Loucy (cell line): ENCODE data around the gene SLC39A13.

ENCODE experiments used
- H2AFZ ChIP-seq: fragments of 200-600 bp; sonication (generic); 2 replicates; pipeline ENCODE4 v1.6.0; 2016; ENCODE audit warnings: antibody characterized with exemption, mild to moderate bottlenecking, low read length, moderate library complexity
- H3F3A ChIP-seq: fragments of 200-600 bp; 2 replicates; pipeline ENCODE4 v1.6.0; 2016; ENCODE audit warnings: antibody characterized with exemption, low read depth, mild to moderate bottlenecking
- H3K27me3 ChIP-seq: fragments of 200-600 bp; sonication (generic); 2 replicates; pipeline ENCODE4 v1.6.1; 2014; ENCODE audit warnings: low read length, mild to moderate bottlenecking; ENCODE audit not compliant: insufficient read depth, poor library complexity, severe bottlenecking
- H3K36me3 ChIP-seq: fragments of 200-600 bp; sonication (generic); 2 replicates; pipeline ENCODE4 v1.6.1; 2016; ENCODE audit warnings: low read length; ENCODE audit not compliant: insufficient read depth
- H3K4me1 ChIP-seq: fragments of 200-600 bp; sonication (generic); 2 replicates; pipeline ENCODE4 v1.5.1; 2014; ENCODE audit warnings: low read length, mild to moderate bottlenecking; ENCODE audit not compliant: insufficient read depth, poor library complexity, severe bottlenecking
- H3K4me2 ChIP-seq: fragments of 200-600 bp; sonication (generic); 2 replicates; pipeline ENCODE4 v1.6.0; 2014; ENCODE audit warnings: antibody characterized with exemption, low read length, low read depth, mild to moderate bottlenecking; ENCODE audit not compliant: poor library complexity, severe bottlenecking
- H3K4me3 ChIP-seq: fragments of 200-600 bp; sonication (generic); 2 replicates; pipeline ENCODE4 v1.5.1; 2014; ENCODE audit warnings: low read length, mild to moderate bottlenecking, mixed read lengths; ENCODE audit not compliant: poor library complexity, severe bottlenecking
- H3K79me2 ChIP-seq: fragments of 200-600 bp; sonication (generic); 2 replicates; pipeline ENCODE4 v1.6.1; 2014; ENCODE audit warnings: low read length; ENCODE audit not compliant: insufficient read depth
- H3K9ac ChIP-seq: fragments of 200-600 bp; sonication (generic); 2 replicates; pipeline ENCODE4 v1.6.0; 2014; ENCODE audit warnings: mild to moderate bottlenecking, low read depth, low read length, moderate library complexity; ENCODE audit not compliant: poor library complexity, severe bottlenecking
- H3K9me2 ChIP-seq: fragments of 200-600 bp; sonication (generic); replicated peaks from 2 replicates; pipeline ENCODE4 v1.6.1; 2016; ENCODE audit warnings: low read depth, low read length, mixed read lengths
- H3K9me3 ChIP-seq: fragments of 200-600 bp; sonication (generic); 2 replicates; pipeline ENCODE4 v1.6.1; 2014; ENCODE audit warnings: mild to moderate bottlenecking, antibody characterized with exemption, low read length, low read depth; ENCODE audit not compliant: insufficient read depth
- H4K20me1 ChIP-seq: fragments of 200-600 bp; sonication (generic); 2 replicates; pipeline ENCODE4 v1.6.0; 2014; ENCODE audit warnings: antibody characterized with exemption, low read length, mild to moderate bottlenecking; ENCODE audit not compliant: insufficient read depth, poor library complexity, severe bottlenecking
- EZH2phosphoT487 ChIP-seq: fragments of 200-600 bp; IDR thresholded peaks from 2 replicates; pipeline ENCODE4 v1.6.1; 2018; ENCODE audit warnings: antibody characterized with exemption, mild to moderate bottlenecking, moderate library complexity, borderline replicate concordance
- TF ChIP-seq, protein P1 (sequence below): fragments of 200-600 bp; sonication (generic); conservative IDR thresholded peaks from 2 replicates; pipeline ENCODE4 v1.5.1; 2014; ENCODE audit warnings: mild to moderate bottlenecking, antibody characterized with exemption, low read length

SLC39A13 gene

DNA sequence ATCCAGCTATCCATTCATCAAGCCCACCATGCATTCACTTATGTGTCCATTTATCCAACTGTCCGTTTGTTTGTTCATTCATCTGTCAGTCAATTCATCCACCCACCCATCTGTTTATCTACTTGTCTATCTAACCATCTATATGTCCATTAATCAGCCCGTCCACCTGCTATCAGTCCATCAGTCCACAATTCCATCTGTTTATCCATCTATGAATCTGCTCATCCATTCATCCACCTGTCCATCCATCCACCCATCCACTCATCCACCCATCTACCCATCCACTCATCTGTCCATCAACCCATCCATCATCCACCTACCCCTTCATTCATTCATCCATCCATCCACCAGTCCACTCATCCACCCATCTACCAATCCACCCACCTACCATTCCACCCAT is 29.1 kb upstream of the SLC39A13 start:
- no peaks in the 10 kb centered on the region for H3K27me3 ChIP-seq
- no peak overlapping the region for H2AFZ ChIP-seq
- TF ChIP-seq, protein P1, sequence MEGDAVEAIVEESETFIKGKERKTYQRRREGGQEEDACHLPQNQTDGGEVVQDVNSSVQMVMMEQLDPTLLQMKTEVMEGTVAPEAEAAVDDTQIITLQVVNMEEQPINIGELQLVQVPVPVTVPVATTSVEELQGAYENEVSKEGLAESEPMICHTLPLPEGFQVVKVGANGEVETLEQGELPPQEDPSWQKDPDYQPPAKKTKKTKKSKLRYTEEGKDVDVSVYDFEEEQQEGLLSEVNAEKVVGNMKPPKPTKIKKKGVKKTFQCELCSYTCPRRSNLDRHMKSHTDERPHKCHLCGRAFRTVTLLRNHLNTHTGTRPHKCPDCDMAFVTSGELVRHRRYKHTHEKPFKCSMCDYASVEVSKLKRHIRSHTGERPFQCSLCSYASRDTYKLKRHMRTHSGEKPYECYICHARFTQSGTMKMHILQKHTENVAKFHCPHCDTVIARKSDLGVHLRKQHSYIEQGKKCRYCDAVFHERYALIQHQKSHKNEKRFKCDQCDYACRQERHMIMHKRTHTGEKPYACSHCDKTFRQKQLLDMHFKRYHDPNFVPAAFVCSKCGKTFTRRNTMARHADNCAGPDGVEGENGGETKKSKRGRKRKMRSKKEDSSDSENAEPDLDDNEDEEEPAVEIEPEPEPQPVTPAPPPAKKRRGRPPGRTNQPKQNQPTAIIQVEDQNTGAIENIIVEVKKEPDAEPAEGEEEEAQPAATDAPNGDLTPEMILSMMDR, result no peak
- TF ChIP-seq EZH2phosphoT487, result no peak
- no peaks in the 10 kb centered on the region for H4K20me1 ChIP-seq
- no peaks in the 10 kb centered on the region for H3K79me2 ChIP-seq
- no peaks in the 10 kb centered on the region; the same call in 1 of the 2 replicates for H3K9me2 ChIP-seq
- H3K9me3 ChIP-seq, result no peaks in the 10 kb centered on the region
- H3K4me2 ChIP-seq, result no peak overlapping the region
- H3F3A ChIP-seq, result no peaks in the 10 kb centered on the region
- peaks cover 19% of the 10 kb centered on the region for H3K4me1 ChIP-seq
- H3K9ac ChIP-seq, result no peak overlapping the region
- no peak overlapping the region for H3K4me3 ChIP-seq
- H3K36me3 ChIP-seq, result no peaks in the 10 kb centered on the region

DNA sequence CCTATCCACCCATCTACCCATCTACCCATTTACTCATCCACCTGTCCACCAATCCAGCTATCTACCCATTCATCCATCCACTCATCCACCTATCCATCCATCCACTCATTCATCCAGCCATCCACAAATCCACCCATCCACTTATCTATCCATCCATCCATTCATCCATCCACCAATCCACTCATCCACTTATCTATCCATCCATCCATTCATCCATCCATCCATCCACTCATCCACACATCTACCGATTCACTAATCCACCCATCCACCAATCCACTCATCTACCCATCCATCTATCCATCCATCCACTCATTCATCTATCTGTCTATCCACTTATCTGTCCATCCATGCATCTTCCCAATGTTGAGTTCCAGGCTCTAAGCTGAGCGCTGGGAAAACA is 28.3 kb upstream of the SLC39A13 start:
- no peaks in the 10 kb centered on the region for H3F3A ChIP-seq
- H3K9me2 ChIP-seq, result no peaks in the 10 kb centered on the region; the same call in 1 of the 2 replicates
- no peak overlapping the region for H3K9ac ChIP-seq
- H3K9me3 ChIP-seq, result no peaks in the 10 kb centered on the region
- H4K20me1 ChIP-seq, result no peaks in the 10 kb centered on the region
- TF ChIP-seq, protein P1, result no peak
- TF ChIP-seq EZH2phosphoT487, result no peak
- no peaks in the 10 kb centered on the region for H3K36me3 ChIP-seq
- H3K79me2 ChIP-seq, result no peaks in the 10 kb centered on the region
- peaks cover 18% of the 10 kb centered on the region for H3K4me1 ChIP-seq
- no peak overlapping the region for H2AFZ ChIP-seq
- no peak overlapping the region for H3K4me3 ChIP-seq
- no peak overlapping the region for H3K4me2 ChIP-seq
- no peaks in the 10 kb centered on the region for H3K27me3 ChIP-seq

DNA sequence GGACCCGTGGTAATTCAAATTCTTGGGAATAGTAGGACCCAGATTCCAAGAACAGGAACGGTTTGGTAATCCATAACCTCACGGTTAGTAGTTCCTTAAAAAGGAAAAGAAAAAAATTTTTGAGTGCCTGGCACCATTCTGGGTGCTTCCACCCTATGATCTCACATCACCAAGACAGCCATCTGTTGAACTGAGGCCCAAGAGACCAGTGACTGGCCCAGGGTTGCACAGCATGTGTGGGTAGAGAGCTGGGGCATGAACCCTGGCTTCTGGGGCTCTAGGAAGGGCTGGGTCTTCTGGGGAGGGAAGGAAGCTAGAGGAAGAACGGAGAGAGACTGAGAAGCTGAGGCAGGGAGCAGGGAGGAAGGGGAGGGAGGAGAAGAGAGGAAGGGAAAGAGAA is 25.3 kb upstream of the SLC39A13 start:
- H3K4me3 ChIP-seq, result no peak overlapping the region
- H4K20me1 ChIP-seq, result no peaks in the 10 kb centered on the region
- no peaks in the 10 kb centered on the region for H3K36me3 ChIP-seq
- no peaks in the 10 kb centered on the region for H3K27me3 ChIP-seq
- H3K4me2 ChIP-seq, result no peak overlapping the region
- H3K79me2 ChIP-seq, result no peaks in the 10 kb centered on the region
- H3F3A ChIP-seq, result no peaks in the 10 kb centered on the region
- H3K9me3 ChIP-seq, result no peaks in the 10 kb centered on the region
- no peak for TF ChIP-seq EZH2phosphoT487
- TF ChIP-seq, protein P1, result no peak
- H3K9ac ChIP-seq, result no peak overlapping the region
- peaks cover 18% of the 10 kb centered on the region for H3K4me1 ChIP-seq
- H2AFZ ChIP-seq, result peak overlapping the region; percentile 55; the same call in 1 of the 2 replicates
- no peaks in the 10 kb centered on the region; the same call in 1 of the 2 replicates for H3K9me2 ChIP-seq
